HG03558 (cell line): ENCODE measurements around the gene GSTA3.
A peak's percentile ranks its signal among the peaks of the same experiment; 100 is the strongest.
"Not testable (repeated sequence)": the region's sequence is repeated elsewhere in the genome, so short reads cannot be mapped to it uniquely, and the experiment has no call there.

Experiments used
- ATAC-seq: cut with Tn5 transposase; IDR thresholded peaks from one replicate; pipeline ENCODE4 v1.9.1; 2021; ENCODE audit warnings: moderate number of reproducible peaks; ENCODE audit not compliant: unreplicated experiment; ENCODE audit errors: extremely low read depth

Gene GSTA3

DNA sequence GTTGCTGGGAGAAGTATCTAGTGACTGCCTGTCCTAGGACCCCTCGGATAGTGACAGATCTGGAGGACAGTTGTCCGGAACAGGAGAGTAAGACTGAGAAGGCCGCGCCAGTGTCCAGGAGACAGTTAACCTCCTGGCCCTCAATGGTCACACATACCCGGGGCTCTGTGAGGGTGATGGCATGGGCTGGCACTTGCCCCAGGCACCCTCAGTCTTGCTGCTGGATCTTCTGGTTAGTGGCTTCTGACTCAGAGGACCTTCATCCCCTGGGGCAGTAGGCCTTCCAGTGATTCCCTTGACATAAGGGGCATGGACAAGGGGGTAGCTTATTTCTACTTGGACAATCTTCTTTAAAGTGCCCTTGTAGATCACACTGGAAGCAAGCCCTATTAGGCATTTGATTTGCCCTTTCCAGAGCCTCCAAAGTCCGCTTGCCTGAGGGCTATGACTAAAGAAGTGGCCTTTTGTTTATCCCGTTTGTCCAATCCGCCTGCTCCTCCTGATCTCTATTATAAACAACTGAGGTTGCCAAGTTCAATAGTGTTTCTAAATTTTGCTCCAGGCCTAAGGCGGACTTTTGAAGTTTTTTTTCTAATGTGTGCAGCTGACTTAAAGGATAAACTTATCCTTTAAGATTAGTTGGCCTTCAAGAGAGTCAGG lies 8.7 kb upstream of the GSTA3 start:
- ATAC-seq: not testable (repeated sequence)

- ATAC-seq: no peak
Observed at GRCh38 chr6:52914516-52914915, 5.0 kb upstream of the GSTA3 start.

DNA sequence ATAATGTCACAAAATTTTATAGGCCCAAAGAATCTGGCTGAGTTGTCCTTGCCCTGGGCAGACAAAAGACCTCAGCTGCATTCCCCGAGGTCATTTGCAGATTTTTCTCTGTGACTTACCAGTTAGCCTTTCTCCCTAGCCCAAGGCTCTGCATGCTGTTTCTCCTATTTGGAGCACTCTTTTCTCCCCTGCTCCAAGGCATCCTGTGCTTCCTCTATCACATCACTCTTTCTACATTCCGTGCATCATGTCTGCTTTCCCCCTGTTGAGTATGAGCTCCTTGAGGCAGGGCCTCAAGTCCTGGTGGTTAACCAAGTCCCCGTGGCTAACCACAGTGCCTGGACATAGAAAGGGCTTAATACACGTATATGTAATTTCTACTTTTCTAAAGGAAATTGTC lies 593 bp upstream of the GSTA3 start:
- no peak for ATAC-seq

- ATAC-seq: no peak
Observed at GRCh38 chr6:52909131-52909530, 367 bp downstream of the GSTA3 start.

- ATAC-seq: no peak
Observed at GRCh38 chr6:52908526-52908925, 972 bp downstream of the GSTA3 start.

DNA sequence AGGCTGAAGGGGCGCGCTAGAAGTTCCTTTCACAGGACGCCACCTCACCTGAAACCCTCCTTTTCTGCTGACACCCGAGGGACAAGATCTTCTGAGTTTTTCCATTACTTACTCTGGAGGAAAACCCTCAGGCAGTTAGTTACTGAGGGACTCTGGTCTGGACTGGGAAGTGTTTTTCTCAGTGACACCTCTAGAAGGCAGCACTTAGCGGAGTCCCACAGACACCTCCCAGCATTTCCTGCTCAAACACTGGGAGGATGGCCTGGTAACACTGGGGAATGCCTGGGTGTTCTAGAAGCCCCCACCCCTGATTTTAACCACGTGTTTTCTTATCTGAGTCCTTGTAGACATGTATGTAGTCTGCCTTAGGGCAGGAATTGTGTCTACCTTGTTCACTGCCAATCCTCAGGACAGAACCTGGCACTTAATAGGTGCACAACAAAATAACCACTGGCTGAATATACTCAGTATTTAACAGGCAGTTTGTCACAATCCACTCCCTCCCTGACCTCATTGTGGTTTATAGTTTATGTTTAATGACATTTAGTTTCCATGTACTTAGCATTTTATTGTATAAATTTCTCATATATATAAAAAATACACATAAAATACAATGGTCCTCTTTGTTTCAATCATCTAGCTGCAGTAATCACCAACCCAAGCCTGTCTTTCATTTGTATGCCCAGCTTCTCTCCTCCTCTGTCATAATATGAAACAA lies 4.8 kb downstream of the GSTA3 start:
- no peak for ATAC-seq

- no peak for ATAC-seq
Observed at GRCh38 chr6:52900536-52900935, 9.0 kb downstream of the GSTA3 start.

GRCh38 chr6:52895790-52896189 lies 13.7 kb downstream of the GSTA3 start:
- not testable (repeated sequence) for ATAC-seq

DNA sequence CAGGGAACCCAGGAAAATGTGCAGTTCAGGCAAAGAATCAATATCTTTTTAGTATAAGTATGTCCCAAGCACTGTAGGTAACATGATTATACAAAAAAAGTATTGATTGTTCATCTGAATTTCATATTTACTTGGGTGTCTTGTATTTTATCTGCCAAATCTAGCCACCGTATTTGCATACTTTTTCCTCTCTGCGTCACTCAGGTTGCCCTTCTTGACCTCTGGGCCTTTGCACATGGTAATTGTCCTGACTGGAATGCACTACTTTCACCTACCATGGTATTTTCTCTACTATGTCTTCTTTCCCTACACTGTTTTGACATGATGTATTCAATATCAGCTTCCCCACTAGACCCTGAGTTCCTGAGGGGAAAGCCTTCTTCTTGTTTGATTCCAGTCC lies 15.2 kb downstream of the GSTA3 start:
- no peak for ATAC-seq

GRCh38 chr6:52893803-52894202 lies 15.7 kb downstream of the GSTA3 start:
- ATAC-seq: no peak

GRCh38 chr6:52893221-52893620 lies 16.3 kb downstream of the GSTA3 start:
- no peak for ATAC-seq

DNA sequence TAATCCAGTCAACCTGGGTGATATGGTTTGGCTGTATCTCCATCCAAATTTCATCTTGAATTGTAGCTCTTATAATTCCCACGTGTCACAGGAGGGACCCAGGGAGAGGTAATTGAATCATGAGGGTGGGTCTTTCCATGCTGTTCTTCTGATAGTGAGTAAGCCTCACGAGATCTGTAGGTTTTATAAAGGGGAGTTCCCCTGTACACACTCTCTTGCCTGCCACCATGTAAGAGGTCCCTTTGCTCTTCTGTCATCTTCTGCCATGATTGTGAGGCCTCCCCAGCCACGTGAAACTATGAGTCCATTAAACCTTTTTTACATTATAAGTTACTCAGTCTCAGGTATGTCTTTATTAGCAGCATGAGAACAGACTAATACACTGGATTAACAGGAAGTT lies 19.5 kb downstream of the GSTA3 start:
- ATAC-seq: no peak

DNA sequence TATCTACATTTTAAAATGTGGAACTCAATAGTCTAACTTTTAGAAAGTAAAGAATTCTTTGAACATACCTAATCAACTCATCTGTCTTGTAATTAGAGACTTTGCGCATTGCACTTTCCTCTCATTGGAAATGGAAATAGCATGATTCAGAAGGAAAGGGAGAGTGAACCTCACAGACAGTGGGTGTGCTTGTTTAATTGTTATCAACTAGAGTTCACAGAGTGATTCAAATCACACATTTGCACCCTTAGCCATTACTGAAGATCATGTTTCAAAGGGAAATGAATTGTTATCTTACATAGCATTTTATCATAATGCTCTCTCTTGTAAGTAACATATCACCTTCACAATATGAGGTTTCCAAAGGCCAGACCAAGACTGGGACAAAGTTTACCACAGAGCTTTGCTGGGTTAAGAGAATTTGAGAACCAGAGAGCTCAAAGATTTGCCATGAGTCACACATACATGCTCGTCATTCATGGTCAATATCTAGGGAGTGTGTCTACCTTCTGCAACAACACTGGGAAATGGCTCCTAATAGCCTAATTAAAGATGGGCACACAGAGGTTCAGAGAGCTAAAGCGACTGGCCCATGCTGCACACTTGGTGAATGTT lies 21.5 kb downstream of the GSTA3 start:
- ATAC-seq: no peak

DNA sequence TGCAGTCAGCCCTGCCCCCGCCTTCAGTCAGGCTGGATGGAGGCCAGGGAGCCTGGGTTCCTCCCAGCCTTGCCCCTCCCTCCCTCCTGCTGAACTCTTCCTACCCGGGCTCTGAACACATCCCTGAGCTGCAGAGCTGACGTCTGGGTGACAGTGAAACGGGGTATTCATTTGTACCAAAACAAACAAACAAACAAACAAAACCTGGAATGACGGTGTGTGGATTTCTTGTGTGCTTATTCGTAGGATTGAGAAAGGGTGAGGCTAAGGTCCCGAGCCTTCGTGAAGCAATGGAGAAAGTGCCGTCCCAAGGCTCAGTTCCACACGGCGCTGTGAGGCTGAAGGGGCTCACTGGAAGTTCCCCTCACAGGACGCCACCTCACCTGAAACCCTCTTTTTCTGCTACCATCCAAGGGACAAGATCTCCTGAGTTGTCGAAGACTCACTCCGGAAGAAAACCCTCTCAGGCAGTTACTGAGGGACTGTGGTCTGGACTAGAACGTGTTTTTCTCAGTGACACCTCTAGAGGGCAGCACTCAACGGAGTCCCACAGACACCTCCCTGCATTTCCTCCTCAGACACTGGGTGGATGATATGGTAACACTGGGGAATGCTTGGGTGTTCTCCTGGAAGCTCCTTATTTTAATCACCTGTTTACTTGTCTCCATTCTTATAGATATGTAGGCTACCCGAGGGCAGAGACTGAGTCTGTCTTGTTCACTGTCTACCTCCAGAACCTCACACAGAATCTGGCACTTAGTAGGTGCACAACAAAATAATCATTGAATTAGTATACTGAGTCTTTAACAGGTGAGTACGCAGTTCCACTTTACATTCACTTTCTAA lies 27.3 kb downstream of the GSTA3 start:
- ATAC-seq: peak; percentile 100

- no peak for ATAC-seq
Observed at GRCh38 chr6:52881662-52881995, 27.9 kb downstream of the GSTA3 start.

DNA sequence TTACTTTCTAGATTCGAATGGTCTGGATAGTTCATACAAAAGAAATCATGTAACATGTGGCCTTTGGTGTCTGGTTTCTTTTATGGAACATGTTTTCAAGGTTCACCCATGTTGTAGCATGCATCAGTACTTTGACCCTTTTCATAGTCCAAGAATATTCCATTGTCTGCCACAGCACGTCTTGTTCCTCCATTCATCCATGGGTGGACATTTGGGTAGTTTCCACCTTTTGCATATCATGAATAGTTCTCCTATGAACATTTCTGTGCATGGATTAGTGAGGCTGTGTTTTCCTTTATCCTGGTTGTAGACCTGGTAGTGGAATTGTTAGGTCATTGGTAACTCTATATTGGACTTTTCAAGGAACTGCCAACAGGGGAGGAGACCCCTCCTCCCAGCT lies 31.7 kb downstream of the GSTA3 start:
- ATAC-seq: no peak

- ATAC-seq: no peak
Observed at GRCh38 chr6:52877168-52877567, 32.3 kb downstream of the GSTA3 start.

- no peak for ATAC-seq
Observed at GRCh38 chr6:52876056-52876787, 33.3 kb downstream of the GSTA3 start.

DNA sequence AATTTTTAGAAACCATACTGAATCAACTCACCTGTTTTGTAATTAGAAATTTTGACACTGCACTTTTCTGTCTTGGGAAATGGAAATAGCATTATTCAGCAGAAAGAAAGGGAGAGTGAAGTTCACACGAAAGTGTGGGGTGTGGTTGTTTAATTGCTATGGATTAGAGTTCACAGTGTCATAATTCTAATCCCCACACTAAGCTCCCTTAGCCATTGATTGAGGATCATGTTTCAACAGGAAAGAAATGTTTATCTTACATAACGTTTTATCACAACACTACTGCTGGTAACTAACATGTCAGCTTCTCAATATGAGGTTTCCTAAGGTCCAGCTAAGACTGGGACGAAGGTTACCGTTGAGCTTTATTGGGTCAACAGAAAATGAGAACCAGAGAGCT lies 37.5 kb downstream of the GSTA3 start:
- ATAC-seq: no peak

- no peak for ATAC-seq
Observed at GRCh38 chr6:52871621-52872020, 37.9 kb downstream of the GSTA3 start.
